T-helper 2 cell treated with Interferon-gamma antibody and Interleukin-4, amounts not matched to agents 100 ng/mL and 5 ng/mL, for 36 hours (primary cell): ENCODE results near the gene ASGR2. TPM values are rescaled to one million over a fixed set of nuclear protein-coding genes. Genes with fewer than 3 reads are reported as not detected.
"Not testable (repeated sequence)": the region's sequence is repeated elsewhere in the genome, so short reads cannot be mapped to it uniquely, and the experiment has no call there.

Experiments used
- intact Hi-C: fragments of 100-400 bp; cut with micrococcal nuclease; formaldehyde crosslinking; loops from one replicate; pipeline ENCODE4 v1.15.1; 2023
- total RNA-seq: library from RNA; stranded (reverse); gene quantifications from 2 replicates; pipeline ENCODE4 v1.2.3, GENCODE V29; 2022

The ASGR2 gene
- total RNA-seq, 1 donor from 2014 or later, result not detected

DNA sequence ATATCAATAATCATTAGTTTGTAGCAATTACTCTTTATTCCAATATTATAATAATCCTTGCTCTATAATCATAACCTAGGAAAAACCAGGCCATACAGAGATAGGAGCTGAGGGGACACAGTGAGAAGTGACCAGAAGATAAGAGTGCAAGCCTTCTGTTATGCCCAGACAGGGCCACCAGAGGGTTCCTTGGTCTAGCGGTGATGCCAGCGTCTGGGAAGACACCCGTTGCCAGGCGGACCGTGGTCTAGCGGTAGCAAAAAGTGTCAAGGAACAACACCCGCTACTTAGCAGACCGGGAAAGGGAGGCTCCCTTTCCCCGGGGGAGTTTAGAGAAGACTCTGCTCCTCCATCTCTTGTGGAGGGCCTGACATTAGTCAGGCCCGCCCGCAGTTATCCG, 11.8 kb upstream of the ASGR2 start:
- intact Hi-C loops, result not testable (repeated sequence)

DNA sequence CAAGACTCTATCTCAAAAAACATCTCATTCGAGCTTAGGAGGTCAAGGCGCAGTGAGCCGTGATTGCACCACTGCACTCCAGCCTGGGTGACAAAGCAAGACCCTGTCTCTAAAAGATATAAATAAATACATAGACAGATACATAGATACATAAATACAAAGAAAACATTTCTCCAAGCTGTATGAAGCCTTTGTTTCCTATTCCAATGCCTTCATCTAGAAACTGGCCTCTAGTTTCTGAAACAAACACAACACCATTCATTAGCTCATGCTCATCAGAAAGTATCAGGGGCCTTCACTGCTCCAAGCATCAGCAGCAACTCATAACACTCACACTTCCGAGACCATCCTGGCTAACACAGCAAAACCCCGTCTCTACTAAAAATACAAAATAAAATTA, 10.3 kb upstream of the ASGR2 start:
- intact Hi-C loops, result no loop called here

DNA sequence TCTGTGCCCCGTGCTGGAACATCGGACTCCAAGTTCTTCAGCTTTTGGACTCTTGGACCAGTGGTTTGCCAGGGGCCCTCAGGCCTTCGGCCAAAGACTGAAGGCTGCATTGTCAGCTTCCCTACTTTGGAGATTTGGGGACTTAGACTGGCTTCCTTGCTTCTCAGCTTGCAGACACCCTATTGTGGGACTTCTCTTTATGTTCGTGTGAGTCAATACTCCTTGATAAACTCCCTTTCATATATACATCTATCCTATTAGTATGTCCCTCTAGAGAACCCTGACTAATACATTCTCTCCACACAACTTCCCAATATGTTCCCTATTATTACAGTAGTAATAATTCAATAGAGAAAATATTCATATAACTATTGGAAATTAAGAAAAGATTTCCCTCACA, 9.2 kb upstream of the ASGR2 start:
- intact Hi-C loops, result no loop called here

DNA sequence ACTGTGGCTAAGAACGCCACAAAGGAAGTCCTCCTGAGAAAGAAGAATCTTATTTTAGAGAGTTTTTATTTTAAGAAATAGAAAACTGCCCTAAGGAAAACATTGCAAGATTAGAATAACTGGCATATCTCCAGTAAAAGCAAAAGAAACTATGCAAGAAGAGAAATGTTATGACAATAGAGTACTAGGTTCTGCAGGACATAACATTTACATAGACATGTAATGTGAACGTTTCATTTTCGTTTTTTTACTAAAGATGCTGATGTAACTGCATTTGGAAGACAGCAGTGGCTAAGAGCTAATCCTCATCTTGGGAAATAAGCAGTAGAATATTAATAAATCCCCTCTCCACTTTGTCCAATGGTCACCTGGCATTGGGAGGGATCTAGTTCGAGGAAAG, 7.8 kb upstream of the ASGR2 start:
- intact Hi-C loops, result no loop called here

DNA sequence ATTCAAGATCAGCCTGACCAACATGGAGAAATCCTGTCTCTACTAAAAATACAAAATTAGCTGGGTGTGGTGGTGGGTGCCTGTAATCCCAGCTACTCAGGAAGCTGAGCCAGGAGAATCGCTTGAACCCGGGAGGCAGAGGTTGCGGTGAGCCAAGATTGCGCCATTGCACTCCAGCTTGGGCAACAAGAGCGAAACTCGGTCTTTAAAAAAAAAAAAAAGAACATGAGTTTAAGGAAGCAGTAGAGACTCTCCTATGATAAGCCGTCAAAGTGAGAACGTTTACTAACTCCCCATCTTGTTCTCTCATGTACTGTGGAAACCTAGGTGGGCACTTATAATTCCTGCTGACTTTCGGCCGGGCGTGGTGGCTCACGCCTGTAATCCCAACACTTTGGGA, 6.0 kb upstream of the ASGR2 start:
- intact Hi-C loops, result not testable (repeated sequence)

DNA sequence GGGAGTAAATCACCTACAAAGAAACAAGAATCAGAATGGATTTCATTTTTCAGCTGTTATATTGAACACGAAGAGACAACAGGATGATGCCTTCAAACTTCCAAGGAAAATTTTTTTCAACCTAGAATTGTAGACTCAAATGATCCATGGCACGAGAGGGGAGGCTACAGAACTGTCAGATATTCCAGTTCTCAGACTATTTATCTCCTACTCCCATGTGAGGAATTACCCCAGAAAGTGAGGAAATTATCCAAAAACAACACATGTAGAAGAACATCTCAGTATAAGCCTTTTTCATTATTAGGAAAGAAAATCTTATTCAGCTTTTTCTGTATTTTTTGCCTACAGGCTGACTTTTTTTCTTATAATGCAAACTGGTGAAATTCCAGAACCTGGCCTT, 5.5 kb upstream of the ASGR2 start:
- intact Hi-C loops, result no loop called here

GRCh38 chr17:7119314-7119713, 4.7 kb upstream of the ASGR2 start:
- intact Hi-C loops, result no loop called here

DNA sequence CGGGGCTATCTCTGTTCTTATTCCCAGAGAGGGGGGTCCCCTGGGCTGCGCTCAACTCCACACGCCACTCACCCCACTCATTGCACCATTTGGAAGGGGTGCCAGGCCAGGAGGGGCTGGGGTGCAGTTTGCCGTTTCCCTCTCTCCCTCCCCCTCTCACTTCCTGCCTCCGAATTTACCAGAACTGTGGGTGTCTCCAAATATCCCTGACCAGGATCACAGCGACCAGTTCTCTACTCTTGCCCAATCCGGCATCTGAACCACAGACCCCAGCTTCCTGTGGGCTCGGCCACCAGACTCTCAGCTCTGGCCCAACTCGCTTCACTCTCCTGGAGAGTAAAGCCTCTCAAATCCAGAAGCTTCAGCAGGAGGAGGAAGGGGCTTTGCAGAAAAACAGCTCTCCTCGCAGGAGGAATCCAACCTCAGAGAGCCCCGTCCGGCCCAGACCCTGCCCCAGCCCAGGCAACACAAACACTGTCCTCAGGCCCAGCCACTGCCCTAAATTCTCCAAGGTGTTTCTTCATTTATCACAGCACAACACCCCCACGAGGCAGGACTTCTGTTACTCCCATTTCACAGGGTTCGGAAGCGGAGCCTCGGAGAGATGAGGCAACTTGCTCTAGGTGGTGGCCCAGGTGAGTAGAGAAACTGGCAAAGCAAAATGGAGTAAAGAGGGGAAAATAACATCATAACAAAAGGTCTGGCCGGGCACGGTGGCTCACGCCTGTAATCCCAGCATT, 423 bp upstream of the ASGR2 start:
- intact Hi-C loops, result no loop called here

- intact Hi-C loops, result no loop called here
These were observed 1.1 kb downstream of the ASGR2 start for GRCh38 chr17:7113273-7114071.

GRCh38 chr17:7112510-7113108, 2.0 kb downstream of the ASGR2 start:
- intact Hi-C loops, result no loop called here

DNA sequence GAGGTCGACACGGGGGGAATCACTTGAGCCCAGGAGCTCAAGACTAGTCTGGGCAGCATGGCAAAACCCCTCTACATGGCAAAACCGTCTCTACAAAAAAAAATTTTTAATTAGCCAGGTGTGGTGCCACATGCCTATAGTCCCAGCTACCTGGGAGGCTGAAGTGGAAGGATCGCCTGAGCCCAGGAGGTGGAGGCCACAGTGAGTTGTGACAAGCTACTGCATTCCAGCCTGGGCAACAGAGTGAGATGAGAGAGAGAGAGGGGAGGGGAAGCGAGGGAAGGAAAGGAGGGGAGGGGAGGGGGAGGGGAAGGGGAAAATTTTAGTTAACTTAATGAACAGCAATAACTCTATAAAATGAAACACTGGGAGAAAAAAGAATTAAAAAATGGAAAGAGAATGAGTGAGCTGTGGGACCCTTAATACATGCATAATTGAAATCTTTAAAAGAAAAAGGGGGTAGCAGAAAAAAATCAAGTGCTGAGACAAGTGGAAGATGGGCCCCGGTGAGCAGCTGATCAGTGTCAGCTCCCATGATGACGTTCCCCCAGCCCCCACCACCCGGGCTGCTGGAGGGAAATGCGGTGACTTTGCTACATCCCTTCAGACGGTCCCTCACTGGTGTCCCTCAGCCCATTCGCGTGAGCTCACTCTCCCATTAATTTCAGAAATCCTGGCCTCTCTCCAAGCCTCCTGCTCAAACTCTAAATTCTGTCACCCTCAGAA, 2.7 kb downstream of the ASGR2 start:
- intact Hi-C loops, result no loop called here

DNA sequence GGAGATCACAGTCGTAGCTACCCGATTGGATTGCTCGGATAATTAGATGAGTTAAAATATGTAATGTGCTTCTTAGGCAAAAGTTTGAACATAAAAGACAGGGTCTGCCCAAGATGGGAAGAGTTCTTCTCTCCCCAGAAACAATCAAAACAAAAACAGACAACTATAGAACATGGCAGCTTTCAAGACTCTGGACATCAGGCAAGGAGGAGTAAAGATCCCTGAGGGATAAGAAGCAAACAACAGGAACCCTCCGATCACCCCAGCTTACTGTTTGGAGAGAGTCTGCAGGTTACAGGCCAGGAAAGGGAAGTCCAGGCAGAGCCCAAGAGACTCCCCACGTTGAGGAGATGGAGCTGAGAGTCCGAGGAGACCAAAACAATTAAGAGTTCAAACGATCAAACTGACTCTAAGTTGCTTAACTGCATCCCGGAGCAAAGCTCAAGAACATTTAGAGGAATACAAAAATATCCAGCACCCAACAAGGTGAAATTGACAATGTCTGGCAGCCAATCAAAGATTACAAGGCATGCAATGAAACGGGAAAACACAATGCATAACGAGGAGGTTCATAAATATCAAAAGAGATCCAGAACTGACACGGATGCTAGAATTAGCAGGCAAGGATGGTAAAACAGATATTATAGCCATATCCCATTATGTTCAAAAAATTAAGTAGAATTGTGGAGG, 3.9 kb downstream of the ASGR2 start:
- intact Hi-C loops, result no loop called here

- intact Hi-C loops, result no loop called here
These were observed 4.9 kb downstream of the ASGR2 start for GRCh38 chr17:7109461-7110322.

DNA sequence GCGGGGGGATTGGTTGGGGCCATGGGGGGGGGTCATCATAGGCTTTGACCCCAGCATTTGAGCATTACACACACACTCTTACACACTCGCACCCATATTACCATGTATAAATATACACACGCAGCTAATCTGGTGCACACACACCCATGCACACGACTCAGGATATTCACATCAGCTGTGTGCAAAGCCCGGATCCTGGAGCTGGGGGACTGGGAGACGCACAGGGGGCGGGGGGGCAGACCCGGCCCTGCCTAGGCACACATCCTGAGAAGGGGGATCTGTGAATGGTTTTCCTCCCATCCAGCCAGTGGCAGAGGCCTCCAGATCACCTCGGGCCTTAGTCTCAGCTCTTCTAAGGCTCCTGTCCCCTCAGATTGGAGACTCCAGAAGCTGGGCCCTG, 5.6 kb downstream of the ASGR2 start:
- intact Hi-C loops, result no loop called here

DNA sequence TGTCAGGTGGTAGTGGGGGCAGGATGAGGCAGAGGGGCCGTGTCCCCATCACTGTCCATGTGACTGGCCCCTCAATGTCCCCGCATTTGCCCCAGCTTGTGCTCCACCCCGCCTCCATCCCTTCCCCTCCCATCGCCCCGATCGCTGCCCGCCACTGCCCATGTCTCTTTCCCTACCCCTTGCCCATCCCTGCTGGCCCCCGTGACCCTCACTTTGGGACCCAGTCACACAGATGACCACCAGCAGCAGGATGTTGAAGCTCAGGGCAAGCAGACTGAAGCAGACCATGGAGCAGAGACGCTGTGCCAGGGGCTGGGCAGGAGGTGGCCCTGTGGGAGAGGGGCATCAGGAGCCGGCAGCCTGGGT, 6.1 kb downstream of the ASGR2 start:
- intact Hi-C loops, result no loop called here

- intact Hi-C loops, result no loop called here
These were observed 6.6 kb downstream of the ASGR2 start for GRCh38 chr17:7107795-7108559.

- intact Hi-C loops, result no loop called here
These were observed 7.4 kb downstream of the ASGR2 start for GRCh38 chr17:7107012-7107754.

DNA sequence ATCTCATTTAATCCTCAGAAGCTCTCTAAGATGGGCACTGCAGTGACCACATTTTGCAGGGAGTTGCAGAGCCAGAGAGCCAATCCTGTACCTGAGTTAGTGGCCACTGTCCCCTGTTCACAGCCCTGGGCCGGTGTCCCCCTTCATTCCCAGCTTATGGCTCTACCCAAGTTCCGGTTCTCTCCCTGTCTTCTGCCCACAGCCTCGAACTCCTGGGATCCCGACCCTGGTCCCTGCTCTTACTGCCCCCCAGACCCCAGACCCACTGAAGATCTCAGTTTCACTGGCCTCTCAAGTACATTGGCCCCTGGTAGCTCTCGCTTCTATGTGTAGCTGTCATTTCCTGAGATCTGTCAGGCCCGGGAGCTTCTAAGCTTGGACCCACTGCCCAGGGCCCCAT, 12.2 kb downstream of the ASGR2 start:
- intact Hi-C loops, result no loop called here

DNA sequence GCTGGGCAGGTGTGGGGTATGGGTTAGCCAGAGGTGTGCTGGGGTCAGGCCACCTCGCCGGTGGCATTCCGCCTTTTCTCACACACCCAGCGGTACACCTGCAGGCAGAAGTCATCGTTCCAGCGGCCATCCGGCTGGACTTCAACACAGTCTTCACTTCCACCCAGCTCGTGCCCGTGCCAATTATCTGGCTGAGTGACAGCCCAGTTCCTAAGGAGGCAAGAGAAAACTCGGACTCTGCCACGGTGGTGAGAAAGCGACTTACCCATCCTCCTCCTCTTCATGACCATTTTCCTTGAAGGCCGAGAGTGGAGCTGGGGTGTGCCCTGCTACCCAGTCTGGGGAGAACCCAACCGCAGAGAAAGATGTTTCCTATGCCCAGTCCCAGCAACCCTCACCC, 13.1 kb downstream of the ASGR2 start:
- intact Hi-C loops, result no loop called here
